ENCODE measurements around the gene DPYD.

The DPYD gene

DNA sequence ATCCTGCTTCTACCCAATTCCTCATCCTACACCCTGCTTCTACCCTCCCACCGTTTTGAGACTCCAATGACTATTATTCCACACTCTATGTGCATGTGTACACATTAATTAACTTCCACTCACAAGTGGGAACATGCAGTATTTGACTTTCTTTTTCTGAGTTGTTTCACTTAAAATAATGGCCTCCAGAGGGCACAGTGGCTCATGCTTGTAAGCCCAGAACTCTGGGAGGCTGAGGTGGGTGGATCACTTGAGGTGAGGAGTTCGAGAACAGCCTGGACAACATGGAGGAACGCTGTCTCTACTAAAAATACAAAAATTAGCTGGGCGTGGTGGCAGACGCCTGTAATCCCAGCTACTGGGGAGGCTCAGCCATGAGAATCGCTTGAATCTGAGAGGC, 734.5 kb downstream of the DPYD start:
- peak in 1 of 2 experiments; percentile 7 for DNase-seq

GRCh38 chr1:97174039-97174704, 746.7 kb downstream of the DPYD start:
- peak in 1 of 2 experiments; percentile 10 for DNase-seq

DNA sequence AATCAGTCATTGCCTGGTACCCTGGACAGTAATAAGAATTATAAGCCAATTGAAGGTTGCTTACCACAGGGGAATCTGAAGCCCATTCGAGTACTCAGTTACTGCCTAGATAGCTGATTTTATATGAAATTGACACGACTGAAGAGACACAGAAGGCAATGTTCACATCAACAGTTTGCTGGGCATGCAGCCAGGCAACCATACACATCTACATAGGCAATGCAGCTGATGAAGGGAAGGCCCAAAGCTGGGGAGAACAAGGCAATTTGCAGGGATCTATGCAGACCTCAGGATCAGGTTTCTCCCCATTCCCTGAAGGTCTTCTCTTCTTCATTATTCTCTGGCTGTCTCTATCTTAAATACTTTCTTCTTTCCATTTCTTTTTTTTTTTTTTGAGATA, 750.5 kb downstream of the DPYD start:
- DNase-seq: no peak

- DNase-seq: no peak
Measured at GRCh38 chr1:97168056-97168455, 752.8 kb downstream of the DPYD start.

- no peak for DNase-seq
Measured at GRCh38 chr1:97167246-97167645, 753.6 kb downstream of the DPYD start.

GRCh38 chr1:97166626-97167025, 754.2 kb downstream of the DPYD start:
- DNase-seq: no peak

DNA sequence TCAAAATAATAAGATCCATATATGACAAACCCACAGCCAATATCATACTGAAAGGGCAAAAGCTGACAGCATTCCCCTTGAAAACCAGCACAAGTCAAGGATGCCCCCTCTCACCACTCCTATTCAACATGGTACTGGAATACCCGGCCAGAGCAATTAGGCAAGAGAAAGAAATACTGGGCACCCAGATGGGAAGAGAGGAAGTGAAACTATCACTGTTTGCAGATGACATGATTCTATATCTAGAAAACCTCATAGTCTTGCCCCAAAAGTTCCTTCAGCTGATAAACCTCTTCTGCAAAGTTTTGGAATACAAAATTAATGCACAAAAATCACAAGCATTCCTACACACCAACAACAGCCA, 756.6 kb downstream of the DPYD start:
- no peak for DNase-seq

GRCh38 chr1:97163591-97164275, 757.1 kb downstream of the DPYD start:
- no peak for DNase-seq

DNA sequence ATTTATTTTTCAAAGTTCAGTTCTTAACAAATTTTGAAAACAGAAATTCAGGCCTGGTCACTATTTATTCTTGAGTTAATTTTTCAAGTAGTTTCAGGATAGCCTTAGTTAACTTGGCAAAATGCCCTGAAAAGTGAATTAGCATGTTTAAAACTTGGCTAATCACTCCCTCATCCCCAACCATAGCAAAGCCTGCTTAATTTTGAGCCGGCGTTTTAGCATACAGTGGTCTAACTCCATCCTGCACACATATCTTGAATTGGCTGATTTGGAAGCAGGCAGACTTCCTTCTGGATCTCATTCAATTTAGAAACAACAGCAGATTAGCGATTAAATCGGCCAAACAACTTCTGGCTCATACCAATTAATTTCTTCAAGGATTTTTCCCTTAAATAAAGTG, 760.0 kb downstream of the DPYD start:
- no peak for DNase-seq

GRCh38 chr1:97159342-97159741, 761.5 kb downstream of the DPYD start:
- no peak for DNase-seq

- no peak for DNase-seq
Measured at GRCh38 chr1:97158691-97159096, 762.1 kb downstream of the DPYD start.

GRCh38 chr1:97157991-97158390, 762.8 kb downstream of the DPYD start:
- DNase-seq: no peak

- no peak for DNase-seq
Measured at GRCh38 chr1:97151651-97152050, 769.2 kb downstream of the DPYD start.

GRCh38 chr1:97145321-97145956, 775.4 kb downstream of the DPYD start:
- DNase-seq: no peak

- DNase-seq: no peak
Measured at GRCh38 chr1:97144527-97144926, 776.3 kb downstream of the DPYD start.

DNA sequence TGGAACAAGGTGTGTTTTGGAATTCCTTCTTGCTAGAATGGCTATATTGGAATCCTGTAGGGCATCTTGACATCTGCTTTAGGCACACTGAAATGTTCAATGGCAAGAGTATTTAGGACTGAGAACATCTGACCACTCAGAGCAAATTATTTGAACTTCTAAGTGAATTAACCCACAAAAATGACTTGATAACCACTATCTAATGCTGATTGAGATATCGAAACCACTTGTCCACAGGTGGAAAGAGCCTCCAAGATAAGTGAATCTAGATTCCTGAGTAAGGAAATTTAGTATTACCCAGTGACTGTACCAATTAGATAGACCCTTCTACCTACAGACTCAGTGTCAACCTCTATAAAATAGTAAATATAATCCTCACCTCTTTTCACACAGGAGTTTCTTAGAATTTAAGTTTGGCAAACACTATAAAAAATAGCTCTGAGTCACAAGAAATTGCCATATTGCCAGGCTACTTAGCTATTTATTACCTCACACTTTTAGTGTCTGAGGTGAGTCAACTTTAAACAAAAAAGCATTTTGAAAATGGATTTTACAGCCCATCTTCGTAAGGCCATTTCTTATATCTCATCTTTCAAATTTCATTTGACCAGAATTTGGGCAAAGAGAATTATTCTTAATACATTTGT, 777.5 kb downstream of the DPYD start:
- no peak for DNase-seq

DNA sequence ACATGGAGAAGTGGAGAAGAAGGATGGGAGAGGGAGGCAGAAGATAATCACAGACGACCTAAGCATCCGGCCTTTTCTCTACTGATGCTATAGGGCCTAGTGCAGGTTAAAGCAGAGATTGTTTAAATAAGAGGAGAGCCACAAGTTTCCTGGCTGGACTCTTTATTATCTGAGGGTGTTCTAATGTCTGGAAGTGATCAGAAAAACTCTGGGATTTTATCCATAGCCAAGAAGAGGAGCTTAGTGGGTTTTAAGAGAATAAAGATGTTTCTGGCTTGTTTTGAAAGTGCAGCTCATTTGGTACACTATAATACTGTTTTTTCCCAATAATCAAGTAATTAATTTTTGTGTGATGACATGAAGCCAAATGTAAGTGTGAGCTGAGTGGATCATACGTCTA, 780.2 kb downstream of the DPYD start:
- DNase-seq: no peak

GRCh38 chr1:97139512-97139911, 781.3 kb downstream of the DPYD start:
- no peak for DNase-seq

GRCh38 chr1:97138515-97139032, 782.3 kb downstream of the DPYD start:
- peak; percentile 22 to 67 for DNase-seq

DNA sequence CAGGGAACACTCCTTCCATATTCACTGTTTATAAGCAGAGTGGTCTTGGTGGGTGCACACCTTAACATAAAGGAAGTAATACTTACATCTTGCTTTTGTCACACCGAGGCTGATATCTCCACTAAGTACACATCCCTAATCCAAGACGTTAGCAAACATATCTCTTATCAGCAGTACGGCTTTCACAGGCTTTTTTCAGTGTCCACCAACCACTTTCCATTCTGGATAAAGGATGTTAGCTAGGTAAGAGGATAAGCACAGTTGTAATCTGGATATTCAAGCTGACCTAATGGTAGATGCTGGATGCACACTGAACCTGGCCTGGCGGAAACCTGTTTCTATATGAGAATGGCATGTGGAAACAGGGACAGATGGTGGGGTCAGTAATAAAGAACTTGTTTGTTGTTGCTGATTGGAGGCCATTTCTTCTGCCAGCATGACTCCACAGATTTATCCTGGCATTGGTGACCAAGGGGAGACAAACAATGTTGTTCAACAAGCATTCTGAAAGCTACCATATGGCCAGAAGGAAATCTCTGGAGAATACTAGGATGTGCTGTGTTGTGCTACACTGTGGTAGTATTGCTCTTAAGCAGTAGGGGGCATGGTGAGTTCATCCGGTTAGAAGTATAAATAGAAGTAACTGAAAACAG, 782.8 kb downstream of the DPYD start:
- DNase-seq: peak; percentile 94 to 98

DNA sequence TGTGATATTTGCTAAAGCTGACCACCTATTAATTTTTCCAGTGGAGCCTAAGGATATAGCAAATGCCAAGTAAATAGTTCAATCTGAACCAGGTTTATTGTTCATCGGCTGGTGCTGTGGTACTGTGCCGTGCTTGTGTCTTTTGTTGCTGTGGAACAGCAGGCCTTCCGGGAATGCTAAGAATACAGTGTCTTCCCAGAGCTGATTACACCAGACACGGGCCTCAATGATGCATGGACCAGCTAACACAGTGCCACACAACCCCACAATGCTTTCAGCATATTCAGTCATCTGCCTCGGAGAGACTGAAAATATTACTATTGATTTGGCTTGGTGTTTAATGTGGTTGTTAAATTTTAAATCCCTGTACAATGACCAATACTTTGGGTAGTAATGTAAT, 783.8 kb downstream of the DPYD start:
- DNase-seq: no peak

DNA sequence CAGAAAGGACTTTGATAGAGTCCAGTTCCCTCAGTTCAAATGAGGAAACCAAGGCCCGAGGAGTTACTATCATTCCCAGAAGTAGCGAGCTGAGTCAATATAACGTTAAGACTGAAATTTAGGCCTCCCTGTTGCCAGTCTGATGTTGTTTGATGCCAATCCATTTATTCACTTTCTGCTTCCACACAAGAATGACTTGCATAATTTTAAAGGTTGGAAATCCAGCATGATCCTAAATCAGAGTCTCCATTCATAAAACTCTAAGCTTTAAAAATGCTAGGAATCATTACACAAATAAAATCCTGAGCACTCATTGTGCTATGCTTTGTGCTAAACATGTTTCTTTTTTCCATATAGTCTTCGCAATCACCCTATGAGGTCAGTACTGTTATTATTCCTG, 784.9 kb downstream of the DPYD start:
- DNase-seq: no peak

GRCh38 chr1:97128426-97128825, 792.4 kb downstream of the DPYD start:
- no peak for DNase-seq
